ENCODE data around the gene SNIP1. TPM values are rescaled to one million over a fixed set of nuclear protein-coding genes. Genes with fewer than 3 reads are reported as not detected.

Gene SNIP1
- total and polyA plus RNA-seq, 2 of the 8 experiments (the other 6 are each of a cell fraction or from before 2014, with no cell fraction given) = 3.7 to 15.7 TPM

DNA sequence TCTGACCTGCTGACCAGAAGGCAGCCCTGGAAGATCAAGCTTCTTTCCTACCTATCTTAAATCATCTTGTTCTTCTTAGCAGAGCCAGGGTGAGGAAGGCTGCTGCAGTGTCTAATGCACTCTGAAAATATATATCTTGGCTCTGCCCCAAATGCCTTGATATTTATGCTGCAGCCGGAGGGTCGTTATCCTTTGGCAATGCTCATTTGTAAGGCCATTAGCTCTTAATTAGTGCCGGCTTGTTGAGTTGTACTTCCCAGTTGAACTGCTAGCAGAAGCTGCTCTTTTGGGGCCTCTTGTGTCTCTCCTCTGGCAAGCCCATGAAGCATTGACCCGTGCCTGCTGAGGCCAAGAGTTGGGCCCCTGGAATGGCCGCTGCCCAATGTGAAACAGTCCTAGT lies 45.8 kb upstream of the SNIP1 start:
- ChIA-PET CTCF (ENCODE audit: partially characterized antibody) (interaction anchor here (1.0 to 13.4 kb wide), 5 partner anchors 8 to 113 kb away, joined by 3 to 400 read pairs (median 59); a partner anchor contains a TSS), POLR2A (ENCODE audit: partially characterized antibody) (interaction anchor here (1.2 kb wide), 1 partner anchor 84 kb away, joined by 4 read pairs; no protein-coding TSS in a partner anchor)
- Histone ChIP-seq H3K23ac (ENCODE audit: insufficient read length) (no peak overlapping the region), H3K27me3 (replicated peaks in 1 of 4; ENCODE audit: control insufficient read depth in 3 of 4, extremely low read depth in 1 of 4, insufficient read depth in 3 of 4, low read length in 3 of 4) (peaks cover 0 to 3% (median 0%) of the 10 kb centered on the region in 4 experiments; a peak in 3 of 7 replicates), H3K79me2 (ENCODE audit: control insufficient read depth in 1 of 2, insufficient read depth in 2 of 2, low read length in 2 of 2) (peaks cover 6 to 8% of the 10 kb centered on the region in 2 experiments), H2BK12ac (ENCODE audit: low read depth, low read length) (no peak overlapping the region), H2AFZ (ENCODE audit: low read length) (no peak overlapping the region), H4K8ac (ENCODE audit: extremely low read depth, insufficient read depth, low read length) (no peak overlapping the region), H2BK20ac (ENCODE audit: low read length) (no peak overlapping the region), H3K36me3 (ENCODE audit: control insufficient read depth in 2 of 4, insufficient read depth in 4 of 4, low read length in 3 of 4) (no peaks in the 10 kb centered on the region), H3K9ac (replicated peaks in 1 of 4; ENCODE audit: extremely low read depth in 1 of 4, low read depth in 3 of 4, low read length in 3 of 4) (no peak overlapping the region), H3K79me1 (ENCODE audit: low read depth, low read length) (peaks cover 5% of the 10 kb centered on the region; the same call in 1 of the 2 replicates), H3K9me3 (ENCODE audit: insufficient read depth in 2 of 2, low read depth in 1 of 2, low read length in 1 of 2) (no peaks in the 10 kb centered on the region), H2BK15ac (ENCODE audit: low read length) (no peak overlapping the region), H2BK120ac (replicated peaks; ENCODE audit: low read depth, low read length) (no peak overlapping the region), H3K18ac (ENCODE audit: extremely low read depth, low read length) (no peak overlapping the region), H3K4ac (replicated peaks; ENCODE audit: insufficient read length, low read depth, low read length) (no peak overlapping the region), H3K14ac (ENCODE audit: insufficient read length) (no peak overlapping the region), H3K4me3 (ENCODE audit: extremely low read depth in 1 of 4, insufficient read depth in 2 of 4, low read depth in 3 of 4, low read length in 4 of 4) (no peak overlapping the region), H2AK5ac (ENCODE audit: low read depth, low read length) (no peak overlapping the region), H4K20me1 (replicated peaks in 1 of 2; ENCODE audit: control insufficient read depth in 1 of 2, insufficient read depth in 2 of 2, low read length in 2 of 2) (no peaks in the 10 kb centered on the region), H3K23me2 (ENCODE audit: low read depth, low read length) (no peaks in the 10 kb centered on the region; the same call in 1 of the 2 replicates), H3K27ac (ENCODE audit: low read depth, low read length) (no peak overlapping the region), H4K91ac (replicated peaks; ENCODE audit: insufficient read length, low read length) (no peak overlapping the region), H4K5ac (ENCODE audit: insufficient read length, low read depth, low read length) (no peak overlapping the region), H2BK5ac (ENCODE audit: low read depth, low read length) (no peak overlapping the region), H3K4me2 (ENCODE audit: insufficient read depth in 1 of 2, low read depth in 2 of 2, low read length in 2 of 2) (no peak overlapping the region), H3K56ac (replicated peaks; ENCODE audit: insufficient read length, low read depth, low read length) (no peak overlapping the region), H3K4me1 (replicated peaks in 1 of 4; ENCODE audit: control insufficient read depth in 3 of 4, insufficient read depth in 4 of 4, low read length in 3 of 4) (no peaks in the 10 kb centered on the region)
- WGBS, 2 experiments (ENCODE audit: extremely low coverage in 1 of 2, insufficient coverage in 1 of 2, insufficient read length in 1 of 2, insufficient replicate concordance in 2 of 2, low coverage in 1 of 2, low lambda C conversion rate in 2 of 2, missing lambda C conversion rate in 1 of 2) = 86% methylated on average over 5 of the region's 5 CpGs; no CpG with 5 or more reads in 1 of the 2 experiments
- DNase-seq (ENCODE audit: low read depth in 1 of 2, low spot score in 2 of 2) (no peak), FAIRE-seq (no peak)
